ENCODE measurements around the gene OR52K2. TPM values are rescaled to one million over a fixed set of nuclear protein-coding genes. Genes with fewer than 3 reads are reported as not detected.
A peak's percentile ranks its signal among the peaks of the same experiment; 100 is the strongest.

Gene OR52K2
- total and polyA plus RNA-seq, 2 experiments from 2014 or later, result not detected

DNA sequence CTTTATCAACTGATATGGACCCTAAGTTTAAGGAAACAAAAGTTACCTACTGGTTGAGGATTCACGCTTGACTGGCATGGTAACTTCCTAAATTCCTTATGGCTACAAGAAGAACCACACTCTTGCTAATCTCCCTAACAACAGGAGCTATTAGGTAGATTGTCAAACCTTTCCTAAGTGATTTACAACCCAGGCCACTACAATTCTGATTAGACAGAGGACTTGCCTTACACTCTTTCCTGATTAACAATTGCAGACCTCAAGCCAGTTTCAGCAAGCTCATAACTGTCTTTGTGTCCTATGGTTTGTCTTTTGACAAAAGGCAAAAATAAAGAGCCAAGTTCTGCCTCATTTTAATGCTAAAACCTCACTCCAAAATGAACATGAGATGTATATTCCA, 16.3 kb downstream of the OR52K2 start:
- Histone ChIP-seq H3K4me3 (no peak overlapping the region), H3K79me2 (replicated peaks; ENCODE audit: insufficient read depth) (no peaks in the 10 kb centered on the region), H3K4me1 (ENCODE audit: insufficient read depth) (peaks cover 15% of the 10 kb centered on the region), H3F3A (replicated peaks; ENCODE audit: low read depth) (no peaks in the 10 kb centered on the region), H3K27me3 (ENCODE audit: insufficient read depth) (no peaks in the 10 kb centered on the region), H3K36me3 (ENCODE audit: insufficient read depth) (0 out of 2 replicates have a peak, but pooled peaks cover 5% of the 10 kb centered on the region), H2AFZ (no peak overlapping the region), H4K20me1 (replicated peaks; ENCODE audit: insufficient read depth) (no peaks in the 10 kb centered on the region), H3K4me2 (0 out of 2 replicates have a peak overlapping the region, but pooled peaks have one; percentile 48), H3K27ac (ENCODE audit: low read depth) (no peak overlapping the region), H3K9me2 (ENCODE audit: insufficient read depth) (peaks cover 19% of the 10 kb centered on the region)
- DNase-seq (ENCODE audit: low spot score), result no peak
- no peak for ATAC-seq
- Mint-ChIP-seq H3K27ac (no peak overlapping the region), H3K9me3 (peaks cover 32% of the 10 kb centered on the region), H3K36me3 (ENCODE audit: low read depth) (peaks cover 17% of the 10 kb centered on the region), H3K4me1 (peaks cover 14% of the 10 kb centered on the region; the same call in 2 of the 3 replicates), H3K27me3 (ENCODE audit: insufficient read depth, low read depth, poor library complexity) (peaks cover 5% of the 10 kb centered on the region), H3K4me3 (no peak overlapping the region)
- TF ChIP-seq NANOG (IDR thresholded peaks at IDR 0.05; ENCODE audit: borderline replicate concordance) (no peak), STAT1 (IDR thresholded peaks at IDR 0.05; ENCODE audit: unreplicated experiment) (no peak), EZH2phosphoT487 (IDR thresholded peaks at IDR 0.05; ENCODE audit: unreplicated experiment) (no peak), ZNF331 (CRISPR knock-in tag; IDR thresholded peaks at IDR 0.05; ENCODE audit: low read depth) (no peak), CREB1 (CRISPR knock-in tag; IDR thresholded peaks at IDR 0.05; ENCODE audit: low read depth) (no peak), POLR2AphosphoS5 (IDR thresholded peaks at IDR 0.05; ENCODE audit: low read depth) (no peak)
- TF ChIP-seq, protein P1, sequence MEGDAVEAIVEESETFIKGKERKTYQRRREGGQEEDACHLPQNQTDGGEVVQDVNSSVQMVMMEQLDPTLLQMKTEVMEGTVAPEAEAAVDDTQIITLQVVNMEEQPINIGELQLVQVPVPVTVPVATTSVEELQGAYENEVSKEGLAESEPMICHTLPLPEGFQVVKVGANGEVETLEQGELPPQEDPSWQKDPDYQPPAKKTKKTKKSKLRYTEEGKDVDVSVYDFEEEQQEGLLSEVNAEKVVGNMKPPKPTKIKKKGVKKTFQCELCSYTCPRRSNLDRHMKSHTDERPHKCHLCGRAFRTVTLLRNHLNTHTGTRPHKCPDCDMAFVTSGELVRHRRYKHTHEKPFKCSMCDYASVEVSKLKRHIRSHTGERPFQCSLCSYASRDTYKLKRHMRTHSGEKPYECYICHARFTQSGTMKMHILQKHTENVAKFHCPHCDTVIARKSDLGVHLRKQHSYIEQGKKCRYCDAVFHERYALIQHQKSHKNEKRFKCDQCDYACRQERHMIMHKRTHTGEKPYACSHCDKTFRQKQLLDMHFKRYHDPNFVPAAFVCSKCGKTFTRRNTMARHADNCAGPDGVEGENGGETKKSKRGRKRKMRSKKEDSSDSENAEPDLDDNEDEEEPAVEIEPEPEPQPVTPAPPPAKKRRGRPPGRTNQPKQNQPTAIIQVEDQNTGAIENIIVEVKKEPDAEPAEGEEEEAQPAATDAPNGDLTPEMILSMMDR (conservative IDR thresholded peaks at IDR 0.05; ENCODE audit: low read depth in 2 of 2), result no peak
- TF ChIP-seq, protein P2, sequence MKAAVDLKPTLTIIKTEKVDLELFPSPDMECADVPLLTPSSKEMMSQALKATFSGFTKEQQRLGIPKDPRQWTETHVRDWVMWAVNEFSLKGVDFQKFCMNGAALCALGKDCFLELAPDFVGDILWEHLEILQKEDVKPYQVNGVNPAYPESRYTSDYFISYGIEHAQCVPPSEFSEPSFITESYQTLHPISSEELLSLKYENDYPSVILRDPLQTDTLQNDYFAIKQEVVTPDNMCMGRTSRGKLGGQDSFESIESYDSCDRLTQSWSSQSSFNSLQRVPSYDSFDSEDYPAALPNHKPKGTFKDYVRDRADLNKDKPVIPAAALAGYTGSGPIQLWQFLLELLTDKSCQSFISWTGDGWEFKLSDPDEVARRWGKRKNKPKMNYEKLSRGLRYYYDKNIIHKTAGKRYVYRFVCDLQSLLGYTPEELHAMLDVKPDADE (IDR thresholded peaks at IDR 0.05), result no peak

DNA sequence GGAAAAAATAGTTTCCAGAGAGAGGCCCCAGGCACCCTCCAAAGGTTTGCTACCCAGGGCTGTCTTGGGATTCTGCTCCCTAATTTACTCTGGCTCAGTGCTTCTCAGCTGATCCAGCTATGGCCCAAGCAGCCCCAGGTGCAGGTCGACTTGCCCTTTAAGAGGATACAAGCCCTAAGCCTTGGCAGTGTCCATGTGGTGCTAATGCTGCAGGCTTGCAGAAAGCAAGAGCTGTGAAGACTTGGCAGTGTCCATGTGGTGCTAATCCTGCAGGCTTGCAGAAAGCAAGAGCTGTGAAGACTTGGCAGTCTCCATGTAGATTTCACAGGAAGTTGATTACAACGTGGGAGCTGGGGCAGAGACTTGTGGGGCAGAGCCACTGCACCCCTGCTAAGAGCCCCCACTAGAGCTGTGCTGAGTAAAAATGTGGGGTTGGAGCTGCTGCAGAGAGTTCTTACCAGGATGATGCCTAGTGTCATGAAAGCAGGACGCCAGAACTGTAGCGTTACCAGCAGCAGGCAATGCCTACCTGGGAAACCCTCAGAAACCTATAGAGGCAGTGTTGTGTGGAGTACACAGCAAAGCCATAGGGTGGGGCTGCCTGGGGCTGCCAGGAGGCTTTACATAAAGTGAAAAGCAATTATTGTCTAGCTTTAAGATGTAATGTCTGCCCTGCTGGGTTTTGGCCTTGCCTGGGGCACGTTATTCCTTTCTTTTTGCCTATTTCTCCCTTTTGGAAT, 17.2 kb downstream of the OR52K2 start:
- Mint-ChIP-seq H3K27ac (no peak overlapping the region), H3K4me3 (no peak overlapping the region), H3K27me3 (ENCODE audit: insufficient read depth, low read depth, poor library complexity) (peaks cover 5% of the 10 kb centered on the region), H3K36me3 (ENCODE audit: low read depth) (peaks cover 17% of the 10 kb centered on the region), H3K9me3 (peaks cover 32% of the 10 kb centered on the region), H3K4me1 (peaks cover 14% of the 10 kb centered on the region; the same call in 2 of the 3 replicates)
- no peak for TF ChIP-seq EZH2 (IDR thresholded peaks at IDR 0.05; ENCODE audit: low read depth, unreplicated experiment)
- TF ChIP-seq, protein P2 (IDR thresholded peaks at IDR 0.05), result no peak
- TF ChIP-seq ZNF331 (CRISPR knock-in tag; IDR thresholded peaks at IDR 0.05; ENCODE audit: low read depth), result no peak
- no peak for TF ChIP-seq CREB1 (CRISPR knock-in tag; IDR thresholded peaks at IDR 0.05; ENCODE audit: low read depth)
- peak; percentile 32 for DNase-seq (ENCODE audit: low spot score)
- Histone ChIP-seq H3K9me2 (ENCODE audit: insufficient read depth) (peaks cover 24% of the 10 kb centered on the region), H2AFZ (peak overlapping the region; percentile 90; the same call in 1 of the 2 replicates), H3K4me2 (no peak overlapping the region; the same call in 1 of the 2 replicates), H3K4me3 (no peak overlapping the region), H3F3A (replicated peaks; ENCODE audit: low read depth) (no peaks in the 10 kb centered on the region), H3K79me2 (replicated peaks; ENCODE audit: insufficient read depth) (no peaks in the 10 kb centered on the region), H4K20me1 (replicated peaks; ENCODE audit: insufficient read depth) (no peaks in the 10 kb centered on the region), H3K27me3 (ENCODE audit: insufficient read depth) (no peaks in the 10 kb centered on the region), H3K27ac (ENCODE audit: low read depth) (no peak overlapping the region), H3K4me1 (ENCODE audit: insufficient read depth) (peaks cover 15% of the 10 kb centered on the region), H3K36me3 (ENCODE audit: insufficient read depth) (0 out of 2 replicates have a peak, but pooled peaks cover 5% of the 10 kb centered on the region)
- peak; percentile 88 for ATAC-seq

Measured in GM23338 (cell line).